HepG2 (cell line): ENCODE results near the gene TMEM184B. TPM values are rescaled to one million over a fixed set of nuclear protein-coding genes. Genes with fewer than 3 reads are reported as not detected.

ENCODE experiments used
- ATAC-seq: fragments of 200-7000 bp; cut with Tn5 transposase; 3 replicates; pipeline ENCODE4 v1.9.1; 2020; ENCODE audit warnings: mild to moderate bottlenecking, moderate library complexity
- BruUV-seq: library from RNA; stranded (reverse); fragments of 400-500 nt; replicated peaks from 2 replicates; lab custom pipeline; 2021; lab: Mats Ljungman, UMichigan
- CTCF ChIA-PET: fragments of 300-600 bp; formaldehyde crosslinking; extraction: SDS; loops from one replicate; lab custom pipeline; 2021; ENCODE audit warnings: low total read pairs, inconsistent platforms, low intra/inter-chr PET ratio; lab: Yijun Ruan, JAX
- POLR2A ChIA-PET: fragments of 350-600 bp; sonication (Branson Sonifier 250); formaldehyde crosslinking; loops from one replicate; lab custom pipeline; 2020; ENCODE audit warnings: antibody characterized with exemption, inconsistent platforms; lab: Yijun Ruan, JAX
- DNase-seq: peaks from one replicate; pipeline ENCODE4 v3.0.0-alpha.2; 2015; ENCODE audit warnings: low spot score
- FAIRE-seq: peaks from 3 replicates; lab custom pipeline; 2011; peaks lifted over from hg19 to GRCh38; lab: Jason Lieb, UNC
- H2AFZ ChIP-seq: one replicate; pipeline ENCODE4 v1.6.1; 2011; ENCODE audit warnings: low read length, inconsistent platforms
- H3K27ac ChIP-seq: fragments of 300-600 bp; 3 replicates; pipeline ENCODE4 v1.8.0; 2011; ENCODE audit warnings: mixed run types, mild to moderate bottlenecking, mixed read lengths, low read length, inconsistent platforms; ENCODE audit not compliant: insufficient read depth; ENCODE audit errors: extremely low read length
- H3K27me3 ChIP-seq, 2 experiments: fragments of 200-600 bp in 1 of 2; 2 replicates in 1 of 2; 3 replicates in 1 of 2; pipeline versions ENCODE4 v1.6.0 to v1.8.0; 2011; ENCODE audit warnings: low read length in 2 of 2, mild to moderate bottlenecking in 2 of 2, moderate library complexity in 2 of 2, inconsistent platforms in 1 of 2; ENCODE audit not compliant: insufficient read depth in 2 of 2, control insufficient read depth in 1 of 2
- H3K36me3 ChIP-seq, 2 experiments: fragments of 200-600 bp in 1 of 2; replicated peaks in 1 of 2; 2 replicates in 1 of 2; 3 replicates in 1 of 2; pipeline versions ENCODE4 v1.5.1 to v1.8.0; 2011; ENCODE audit warnings: low read length in 2 of 2, inconsistent platforms in 1 of 2; ENCODE audit not compliant: insufficient read depth in 2 of 2, control insufficient read depth in 1 of 2
- H3K4me1 ChIP-seq: 2 replicates; pipeline ENCODE4 v1.5.1; 2012; ENCODE audit warnings: low read length, inconsistent platforms; ENCODE audit not compliant: insufficient read depth
- H3K4me2 ChIP-seq: 2 replicates; pipeline ENCODE4 v1.6.0; 2011; ENCODE audit warnings: low read depth, low read length, inconsistent platforms
- H3K4me3 ChIP-seq, 3 experiments: fragments of 200-600 bp in 1 of 3; sonication (generic), shearing (Covaris generic) in 1 of 3; replicated peaks in 1 of 3; 2 replicates each; pipeline ENCODE4 v1.5.1; 2011 to 2016; ENCODE audit warnings: low read length in 3 of 3, inconsistent platforms in 2 of 3, low read depth in 2 of 3, mild to moderate bottlenecking in 2 of 3, control low read depth in 1 of 3, mixed read lengths in 1 of 3; ENCODE audit not compliant: insufficient read depth in 1 of 3
- H3K79me2 ChIP-seq: one replicate; pipeline ENCODE4 v1.6.1; 2011; ENCODE audit warnings: low read length, inconsistent platforms; ENCODE audit not compliant: insufficient read depth
- H3K9ac ChIP-seq: 2 replicates; pipeline ENCODE4 v1.6.0; 2011; ENCODE audit warnings: mild to moderate bottlenecking, low read depth, low read length, inconsistent platforms; ENCODE audit not compliant: insufficient read depth
- H3K9me3 ChIP-seq: 2 replicates; pipeline ENCODE4 v1.5.1; 2012; ENCODE audit warnings: mild to moderate bottlenecking, low read length
- H4K20me1 ChIP-seq: 2 replicates; pipeline ENCODE4 v1.6.0; 2011; ENCODE audit warnings: inconsistent platforms, mild to moderate bottlenecking, low read length, moderate library complexity; ENCODE audit not compliant: insufficient read depth
- AGO1 ChIP-seq: fragments of 200-400 bp; formaldehyde crosslinking; IDR thresholded peaks from 2 replicates; pipeline ENCODE4 v1.6.1; 2017; ENCODE audit warnings: mild to moderate bottlenecking, low read depth, low read length, moderate library complexity; ENCODE audit not compliant: poor library complexity, severe bottlenecking
- CEBPB ChIP-seq: IDR thresholded peaks from 2 replicates; pipeline ENCODE4 v1.6.1; 2011; ENCODE audit warnings: low read depth, low read length, improper control_type of control experiment, borderline replicate concordance
- GABPA ChIP-seq, 2 experiments: IDR thresholded peaks; 2 replicates each; pipeline ENCODE4 v1.6.1; 2011 to 2016; ENCODE audit warnings: low read depth in 2 of 2, low read length in 1 of 2, missing biosample characterization in 1 of 2, missing genetic modification characterization in 1 of 2
- PTBP1 ChIP-seq: fragments of 200-400 bp; formaldehyde crosslinking; IDR thresholded peaks from 2 replicates; pipeline ENCODE4 v1.6.1; 2018; ENCODE audit warnings: low read length, low read depth; ENCODE audit not compliant: poor library complexity, severe bottlenecking
- RCOR2 ChIP-seq: IDR thresholded peaks from 2 replicates; pipeline ENCODE4 v1.6.1; 2016; ENCODE audit warnings: missing biosample characterization, missing genetic modification reagents
- RELA ChIP-seq: sonication (generic); formaldehyde crosslinking; IDR thresholded peaks from 2 replicates; pipeline ENCODE4 v1.4.0; 2020; ENCODE audit warnings: missing genetic modification reagents
- ZBTB3 ChIP-seq: sonication (generic); formaldehyde crosslinking; IDR thresholded peaks from 2 replicates; pipeline ENCODE4 v1.4.0; 2020; ENCODE audit warnings: low read depth, mild to moderate bottlenecking, moderate library complexity, missing genetic modification reagents, borderline replicate concordance
- ZBTB7B ChIP-seq: sonication (generic); formaldehyde crosslinking; IDR thresholded peaks from 2 replicates; pipeline ENCODE4 v1.4.0; 2020; ENCODE audit warnings: missing genetic modification reagents
- ZNF350 ChIP-seq: sonication (generic); formaldehyde crosslinking; IDR thresholded peaks from 2 replicates; pipeline ENCODE4 v1.4.0; 2020; ENCODE audit warnings: mild to moderate bottlenecking, low read depth, missing genetic modification reagents, borderline replicate concordance
- ZNF557 ChIP-seq: sonication (generic); formaldehyde crosslinking; IDR thresholded peaks from 2 replicates; pipeline ENCODE4 v1.4.0; 2020; ENCODE audit warnings: missing genetic modification reagents
- ZSCAN12 ChIP-seq: sonication (generic); formaldehyde crosslinking; IDR thresholded peaks from 2 replicates; pipeline ENCODE4 v1.9.0; 2021; ENCODE audit warnings: mild to moderate bottlenecking, missing genetic modification reagents
- WGBS: methylation state at CpG from one replicate; pipeline ENCODE4 v1.1.6; 2017; ENCODE audit warnings: low lambda C conversion rate; 5-methylcytosine and 5-hydroxymethylcytosine counted together
- in situ Hi-C: cut with HindIII; loops from 2 replicates; pipeline ENCODE4 v1.10.0; 2017; ENCODE audit warnings: low pct_unique_long_range_greater_than_20kb; ENCODE audit not compliant: extremely low pct_ligation_motif_present
- intact Hi-C: fragments of 100-400 bp; cut with micrococcal nuclease; formaldehyde crosslinking; loops from one replicate; pipeline ENCODE4 v1.10.0; 2022; ENCODE audit not compliant: unreplicated experiment
- polyA plus RNA-seq, 8 experiments: library from polyadenylated mRNA; depleted of rRNA in 3 of 8; stranded (reverse) in 7 of 8; unstranded in 1 of 8; fragments of >200 nt; fragmentation: Illumina TruSeq in 4 of 8; extraction: Trizol in 4 of 8; gene quantifications; 2 replicates each; pipeline versions ENCODE4 v1.2.1 to v1.2.3, GENCODE V29; 2011 to 2016; ENCODE audit warnings: low read depth in 4 of 8, missing spikeins in 1 of 8, mixed read lengths in 1 of 8; ENCODE audit not compliant: insufficient read depth in 1 of 8
- total RNA-seq, 5 experiments: library from RNA; depleted of rRNA; stranded (reverse); fragments of >200 nt; fragmentation: Illumina TruSeq; extraction: Trizol; gene quantifications; 2 replicates each; pipeline ENCODE4 v1.2.3, GENCODE V29; 2016; ENCODE audit warnings: low read depth in 1 of 5
- TF ChIP-seq, protein P1 (sequence below): sonication (generic); formaldehyde crosslinking; IDR thresholded peaks from 2 replicates; pipeline ENCODE4 v1.4.0; 2020; ENCODE audit warnings: low read depth, mild to moderate bottlenecking, missing genetic modification reagents
- TF ChIP-seq, protein P2 (sequence below): sonication (generic); formaldehyde crosslinking; IDR thresholded peaks from 2 replicates; pipeline ENCODE4 v1.9.0; 2022; ENCODE audit warnings: missing genetic modification reagents, mild to moderate bottlenecking, borderline replicate concordance
- TF ChIP-seq, protein P3 (sequence below): sonication (generic); formaldehyde crosslinking; IDR thresholded peaks from 2 replicates; pipeline ENCODE4 v1.4.0; 2020; ENCODE audit warnings: missing genetic modification reagents
- TF ChIP-seq, protein P4 (sequence below): sonication (generic); formaldehyde crosslinking; IDR thresholded peaks from 2 replicates; pipeline ENCODE4 v1.9.0; 2021; ENCODE audit warnings: missing genetic modification reagents, borderline replicate concordance

Gene TMEM184B
- total and polyA plus RNA-seq, 2 of the 13 experiments (the other 11 are each of a cell fraction or from before 2014, with no cell fraction given) = 15.9 to 16.0 TPM

DNA sequence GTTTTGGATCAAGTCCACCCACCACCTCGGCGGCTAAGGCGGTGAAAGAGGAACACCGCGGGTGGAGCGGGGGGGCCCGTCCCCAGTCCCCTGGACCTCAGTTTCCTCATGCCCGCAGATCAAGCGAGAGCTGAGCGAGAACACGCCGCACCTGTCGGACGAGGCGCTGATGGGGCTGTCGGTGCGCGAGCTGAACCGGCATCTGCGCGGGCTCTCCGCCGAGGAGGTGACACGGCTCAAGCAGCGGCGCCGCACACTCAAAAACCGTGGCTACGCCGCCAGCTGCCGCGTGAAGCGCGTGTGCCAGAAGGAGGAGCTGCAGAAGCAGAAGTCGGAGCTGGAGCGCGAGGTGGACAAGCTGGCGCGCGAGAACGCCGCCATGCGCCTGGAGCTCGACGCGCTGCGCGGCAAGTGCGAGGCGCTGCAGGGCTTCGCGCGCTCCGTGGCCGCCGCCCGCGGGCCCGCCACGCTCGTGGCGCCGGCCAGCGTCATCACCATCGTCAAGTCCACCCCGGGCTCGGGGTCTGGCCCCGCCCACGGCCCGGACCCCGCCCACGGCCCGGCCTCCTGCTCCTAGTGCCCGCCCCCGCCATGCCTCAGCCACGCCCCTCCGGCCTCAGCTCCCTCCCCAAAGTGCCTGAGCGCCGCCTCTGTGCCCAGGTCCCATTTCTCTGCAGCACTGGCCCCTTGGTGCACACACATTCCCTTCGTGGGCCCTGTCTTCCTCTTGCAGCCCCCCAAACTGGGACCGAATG, 58.3 kb downstream of the TMEM184B start (continued):
- TF ChIP-seq AGO1 = peak; percentile 62
- no peak for TF ChIP-seq PTBP1

DNA sequence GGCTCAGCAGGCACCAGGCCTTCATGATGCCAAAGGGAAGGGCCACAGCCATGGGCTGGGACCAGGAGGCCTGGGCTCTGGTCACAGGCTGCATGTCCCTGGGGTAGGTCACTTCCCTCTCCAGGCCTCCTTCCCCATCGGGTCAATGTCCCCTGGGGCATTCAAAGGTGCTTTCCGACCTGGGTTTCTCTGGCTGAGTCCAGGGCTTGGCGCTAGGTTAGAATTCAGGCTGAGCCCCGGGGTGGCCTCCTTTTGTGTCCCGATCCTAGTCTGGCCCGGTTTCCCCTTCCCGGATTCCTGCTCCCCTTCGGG, 58.9 kb downstream of the TMEM184B start:
- Histone ChIP-seq H2AFZ (no peak overlapping the region), H3K4me2 (no peak overlapping the region), H3K9ac (no peak overlapping the region), H3K4me3 (no peak overlapping the region), H3K27me3 (no peaks in the 10 kb centered on the region), H3K9me3 (no peaks in the 10 kb centered on the region), H3K79me2 (peaks cover 24% of the 10 kb centered on the region), H3K27ac (no peak overlapping the region), H3K4me1 (peaks cover 36% of the 10 kb centered on the region), H3K36me3 (peaks cover 3 to 20% of the 10 kb centered on the region in 2 experiments), H4K20me1 (peaks cover 37% of the 10 kb centered on the region; the same call in 1 of the 2 replicates)
- intact Hi-C loops (no loop called here), in situ Hi-C loops (no loop called here)
- DNase-seq (no peak), FAIRE-seq (no peak), ATAC-seq (peak; percentile 5; the same call in 1 of the 3 replicates)
- BruUV-seq = no TSS peak
- ChIA-PET CTCF (no interaction called here), POLR2A (no interaction called here)
- WGBS = 61% methylated on average over 8 of the region's 8 CpGs
- TF ChIP-seq ZSCAN12 (CRISPR knock-in tag) = no peak
- TF ChIP-seq, protein P1, sequence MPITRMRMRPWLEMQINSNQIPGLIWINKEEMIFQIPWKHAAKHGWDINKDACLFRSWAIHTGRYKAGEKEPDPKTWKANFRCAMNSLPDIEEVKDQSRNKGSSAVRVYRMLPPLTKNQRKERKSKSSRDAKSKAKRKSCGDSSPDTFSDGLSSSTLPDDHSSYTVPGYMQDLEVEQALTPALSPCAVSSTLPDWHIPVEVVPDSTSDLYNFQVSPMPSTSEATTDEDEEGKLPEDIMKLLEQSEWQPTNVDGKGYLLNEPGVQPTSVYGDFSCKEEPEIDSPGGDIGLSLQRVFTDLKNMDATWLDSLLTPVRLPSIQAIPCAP (CRISPR knock-in tag) = no peak
- TF ChIP-seq, protein P2, sequence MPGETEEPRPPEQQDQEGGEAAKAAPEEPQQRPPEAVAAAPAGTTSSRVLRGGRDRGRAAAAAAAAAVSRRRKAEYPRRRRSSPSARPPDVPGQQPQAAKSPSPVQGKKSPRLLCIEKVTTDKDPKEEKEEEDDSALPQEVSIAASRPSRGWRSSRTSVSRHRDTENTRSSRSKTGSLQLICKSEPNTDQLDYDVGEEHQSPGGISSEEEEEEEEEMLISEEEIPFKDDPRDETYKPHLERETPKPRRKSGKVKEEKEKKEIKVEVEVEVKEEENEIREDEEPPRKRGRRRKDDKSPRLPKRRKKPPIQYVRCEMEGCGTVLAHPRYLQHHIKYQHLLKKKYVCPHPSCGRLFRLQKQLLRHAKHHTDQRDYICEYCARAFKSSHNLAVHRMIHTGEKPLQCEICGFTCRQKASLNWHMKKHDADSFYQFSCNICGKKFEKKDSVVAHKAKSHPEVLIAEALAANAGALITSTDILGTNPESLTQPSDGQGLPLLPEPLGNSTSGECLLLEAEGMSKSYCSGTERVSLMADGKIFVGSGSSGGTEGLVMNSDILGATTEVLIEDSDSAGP (CRISPR knock-in tag) = no peak
- no peak for TF ChIP-seq RCOR2 (CRISPR knock-in tag)
- no peak for TF ChIP-seq CEBPB
- no peak for TF ChIP-seq RELA (CRISPR knock-in tag)
- TF ChIP-seq ZBTB7B (CRISPR knock-in tag) = no peak
- TF ChIP-seq, protein P3, sequence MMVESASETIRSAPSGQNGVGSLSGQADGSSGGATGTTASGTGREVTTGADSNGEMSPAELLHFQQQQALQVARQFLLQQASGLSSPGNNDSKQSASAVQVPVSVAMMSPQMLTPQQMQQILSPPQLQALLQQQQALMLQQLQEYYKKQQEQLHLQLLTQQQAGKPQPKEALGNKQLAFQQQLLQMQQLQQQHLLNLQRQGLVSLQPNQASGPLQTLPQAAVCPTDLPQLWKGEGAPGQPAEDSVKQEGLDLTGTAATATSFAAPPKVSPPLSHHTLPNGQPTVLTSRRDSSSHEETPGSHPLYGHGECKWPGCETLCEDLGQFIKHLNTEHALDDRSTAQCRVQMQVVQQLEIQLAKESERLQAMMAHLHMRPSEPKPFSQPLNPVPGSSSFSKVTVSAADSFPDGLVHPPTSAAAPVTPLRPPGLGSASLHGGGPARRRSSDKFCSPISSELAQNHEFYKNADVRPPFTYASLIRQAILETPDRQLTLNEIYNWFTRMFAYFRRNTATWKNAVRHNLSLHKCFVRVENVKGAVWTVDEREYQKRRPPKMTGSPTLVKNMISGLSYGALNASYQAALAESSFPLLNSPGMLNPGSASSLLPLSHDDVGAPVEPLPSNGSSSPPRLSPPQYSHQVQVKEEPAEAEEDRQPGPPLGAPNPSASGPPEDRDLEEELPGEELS (CRISPR knock-in tag) = no peak
- no peak for TF ChIP-seq ZNF557 (CRISPR knock-in tag)
- TF ChIP-seq GABPA (IDR thresholded peaks at IDR 0.05; ENCODE audit: low read depth, low read length) = 0 out of 2 replicates have a peak, but pooled peaks have one; percentile 4
- no peak for TF ChIP-seq GABPA (CRISPR knock-in tag; IDR thresholded peaks at IDR 0.05; ENCODE audit: low read depth)
- TF ChIP-seq, protein P4, sequence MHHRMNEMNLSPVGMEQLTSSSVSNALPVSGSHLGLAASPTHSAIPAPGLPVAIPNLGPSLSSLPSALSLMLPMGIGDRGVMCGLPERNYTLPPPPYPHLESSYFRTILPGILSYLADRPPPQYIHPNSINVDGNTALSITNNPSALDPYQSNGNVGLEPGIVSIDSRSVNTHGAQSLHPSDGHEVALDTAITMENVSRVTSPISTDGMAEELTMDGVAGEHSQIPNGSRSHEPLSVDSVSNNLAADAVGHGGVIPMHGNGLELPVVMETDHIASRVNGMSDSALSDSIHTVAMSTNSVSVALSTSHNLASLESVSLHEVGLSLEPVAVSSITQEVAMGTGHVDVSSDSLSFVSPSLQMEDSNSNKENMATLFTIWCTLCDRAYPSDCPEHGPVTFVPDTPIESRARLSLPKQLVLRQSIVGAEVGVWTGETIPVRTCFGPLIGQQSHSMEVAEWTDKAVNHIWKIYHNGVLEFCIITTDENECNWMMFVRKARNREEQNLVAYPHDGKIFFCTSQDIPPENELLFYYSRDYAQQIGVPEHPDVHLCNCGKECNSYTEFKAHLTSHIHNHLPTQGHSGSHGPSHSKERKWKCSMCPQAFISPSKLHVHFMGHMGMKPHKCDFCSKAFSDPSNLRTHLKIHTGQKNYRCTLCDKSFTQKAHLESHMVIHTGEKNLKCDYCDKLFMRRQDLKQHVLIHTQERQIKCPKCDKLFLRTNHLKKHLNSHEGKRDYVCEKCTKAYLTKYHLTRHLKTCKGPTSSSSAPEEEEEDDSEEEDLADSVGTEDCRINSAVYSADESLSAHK (CRISPR knock-in tag) = no peak
- TF ChIP-seq ZBTB3 (CRISPR knock-in tag) = no peak
- TF ChIP-seq ZNF350 = no peak
